HCT116 (cell line): Measurements from ENCODE around the gene EHMT1.

ENCODE experiments used
- CBX3 ChIP-seq: IDR thresholded peaks from 2 replicates; pipeline ENCODE4 v1.6.1; 2012; ENCODE audit warnings: low read depth
- CEBPB ChIP-seq: IDR thresholded peaks from 2 replicates; pipeline ENCODE4 v1.6.1; 2012; ENCODE audit warnings: low read depth
- EZH2 ChIP-seq: fragments of 200-600 bp; sonication (generic); IDR thresholded peaks from 2 replicates; pipeline ENCODE4 v1.6.1; 2017; ENCODE audit warnings: antibody characterized with exemption, mixed run types
- POLR2A ChIP-seq: IDR thresholded peaks from 2 replicates; pipeline ENCODE4 v1.7.0; 2011; ENCODE audit warnings: borderline replicate concordance; ENCODE audit not compliant: insufficient read depth, insufficient read length; ENCODE audit errors: extremely low read depth
- POLR2AphosphoS5 ChIP-seq: IDR thresholded peaks from 2 replicates; pipeline ENCODE4 v1.6.1; 2011; ENCODE audit warnings: mild to moderate bottlenecking, low read depth, low read length, moderate library complexity
- RAD21 ChIP-seq: IDR thresholded peaks from 2 replicates; pipeline ENCODE4 v1.6.1; 2012; ENCODE audit warnings: low read depth, mild to moderate bottlenecking
- YY1 ChIP-seq: IDR thresholded peaks from 2 replicates; pipeline ENCODE4 v1.6.1; 2011; ENCODE audit warnings: low read length, low read depth, moderate library complexity, mild to moderate bottlenecking; ENCODE audit not compliant: insufficient replicate concordance; ENCODE audit errors: extremely low read depth
- ZFX ChIP-seq: fragments of 450-650 bp; IDR thresholded peaks from 2 replicates; pipeline ENCODE4 v1.6.1; 2017
- ZNF274 ChIP-seq: fragments of 200-500 bp; sonication (Bioruptor generic); IDR thresholded peaks from 2 replicates; pipeline ENCODE4 v1.6.1; 2014; ENCODE audit warnings: mild to moderate bottlenecking, low read depth, low read length, inconsistent platforms
- TF ChIP-seq, protein P1 (sequence below), 3 experiments: fragments of 200-600 bp in 1 of 3; sonication (generic) in 1 of 3; IDR thresholded peaks in 2 of 3; conservative IDR thresholded peaks in 1 of 3; 2 replicates each; pipeline ENCODE4 v1.5.1; 2012 to 2017; ENCODE audit warnings: low read depth in 2 of 3, low read length in 2 of 3, antibody characterized with exemption in 1 of 3, borderline replicate concordance in 1 of 3, control low read depth in 1 of 3, mild to moderate bottlenecking in 1 of 3, mixed read lengths in 1 of 3, mixed run types in 1 of 3, moderate library complexity in 1 of 3; ENCODE audit not compliant: insufficient read depth in 1 of 3
- TF ChIP-seq, protein P2 (sequence below): IDR thresholded peaks from 2 replicates; pipeline ENCODE4 v1.6.1; 2012

DNA sequence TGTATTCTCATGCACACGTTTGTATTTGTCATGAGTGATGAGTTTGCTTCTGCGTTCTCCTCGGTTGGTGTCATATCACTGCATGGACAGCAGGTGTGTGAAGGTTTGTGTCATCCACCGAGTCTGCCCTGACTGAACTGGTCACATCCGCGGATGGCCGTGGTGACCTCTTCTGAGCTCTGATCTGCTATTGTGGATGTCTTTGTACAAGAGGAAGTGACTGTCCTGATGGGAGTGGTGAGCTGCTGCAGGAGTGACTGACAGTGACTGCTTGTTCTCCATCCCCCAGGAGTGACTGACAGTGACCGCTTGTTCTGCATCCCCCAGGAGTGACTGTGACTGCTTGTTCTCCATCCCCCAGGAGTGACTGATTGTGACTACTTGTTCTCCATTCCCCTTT, 69.9 kb downstream of the EHMT1 start:
- no peak for TF ChIP-seq RAD21
- TF ChIP-seq, protein P1, sequence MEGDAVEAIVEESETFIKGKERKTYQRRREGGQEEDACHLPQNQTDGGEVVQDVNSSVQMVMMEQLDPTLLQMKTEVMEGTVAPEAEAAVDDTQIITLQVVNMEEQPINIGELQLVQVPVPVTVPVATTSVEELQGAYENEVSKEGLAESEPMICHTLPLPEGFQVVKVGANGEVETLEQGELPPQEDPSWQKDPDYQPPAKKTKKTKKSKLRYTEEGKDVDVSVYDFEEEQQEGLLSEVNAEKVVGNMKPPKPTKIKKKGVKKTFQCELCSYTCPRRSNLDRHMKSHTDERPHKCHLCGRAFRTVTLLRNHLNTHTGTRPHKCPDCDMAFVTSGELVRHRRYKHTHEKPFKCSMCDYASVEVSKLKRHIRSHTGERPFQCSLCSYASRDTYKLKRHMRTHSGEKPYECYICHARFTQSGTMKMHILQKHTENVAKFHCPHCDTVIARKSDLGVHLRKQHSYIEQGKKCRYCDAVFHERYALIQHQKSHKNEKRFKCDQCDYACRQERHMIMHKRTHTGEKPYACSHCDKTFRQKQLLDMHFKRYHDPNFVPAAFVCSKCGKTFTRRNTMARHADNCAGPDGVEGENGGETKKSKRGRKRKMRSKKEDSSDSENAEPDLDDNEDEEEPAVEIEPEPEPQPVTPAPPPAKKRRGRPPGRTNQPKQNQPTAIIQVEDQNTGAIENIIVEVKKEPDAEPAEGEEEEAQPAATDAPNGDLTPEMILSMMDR (IDR thresholded peaks at IDR 0.05 in 2 of 3, conservative IDR thresholded peaks at IDR 0.05 in 1 of 3; ENCODE audit: borderline replicate concordance in 1 of 3, insufficient read depth in 1 of 3, low read depth in 2 of 3, low read length in 2 of 3) = no peak
- no peak for TF ChIP-seq ZNF274
- no peak for TF ChIP-seq CBX3
- no peak for TF ChIP-seq POLR2AphosphoS5
- no peak for TF ChIP-seq EZH2
- TF ChIP-seq ZFX = no peak
- TF ChIP-seq, protein P2, sequence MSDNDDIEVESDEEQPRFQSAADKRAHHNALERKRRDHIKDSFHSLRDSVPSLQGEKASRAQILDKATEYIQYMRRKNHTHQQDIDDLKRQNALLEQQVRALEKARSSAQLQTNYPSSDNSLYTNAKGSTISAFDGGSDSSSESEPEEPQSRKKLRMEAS = no peak
- TF ChIP-seq POLR2A = no peak
- no peak for TF ChIP-seq CEBPB
- no peak for TF ChIP-seq YY1
